ENCODE measurements around the gene ACTG1. TPM values are rescaled to one million over a fixed set of nuclear protein-coding genes. Genes with fewer than 3 reads are reported as not detected.

ACTG1 gene
- total and polyA plus RNA-seq, 2 of the 13 experiments (the other 11 are each of a cell fraction or from before 2014, with no cell fraction given), result 973 to 1,138 TPM

DNA sequence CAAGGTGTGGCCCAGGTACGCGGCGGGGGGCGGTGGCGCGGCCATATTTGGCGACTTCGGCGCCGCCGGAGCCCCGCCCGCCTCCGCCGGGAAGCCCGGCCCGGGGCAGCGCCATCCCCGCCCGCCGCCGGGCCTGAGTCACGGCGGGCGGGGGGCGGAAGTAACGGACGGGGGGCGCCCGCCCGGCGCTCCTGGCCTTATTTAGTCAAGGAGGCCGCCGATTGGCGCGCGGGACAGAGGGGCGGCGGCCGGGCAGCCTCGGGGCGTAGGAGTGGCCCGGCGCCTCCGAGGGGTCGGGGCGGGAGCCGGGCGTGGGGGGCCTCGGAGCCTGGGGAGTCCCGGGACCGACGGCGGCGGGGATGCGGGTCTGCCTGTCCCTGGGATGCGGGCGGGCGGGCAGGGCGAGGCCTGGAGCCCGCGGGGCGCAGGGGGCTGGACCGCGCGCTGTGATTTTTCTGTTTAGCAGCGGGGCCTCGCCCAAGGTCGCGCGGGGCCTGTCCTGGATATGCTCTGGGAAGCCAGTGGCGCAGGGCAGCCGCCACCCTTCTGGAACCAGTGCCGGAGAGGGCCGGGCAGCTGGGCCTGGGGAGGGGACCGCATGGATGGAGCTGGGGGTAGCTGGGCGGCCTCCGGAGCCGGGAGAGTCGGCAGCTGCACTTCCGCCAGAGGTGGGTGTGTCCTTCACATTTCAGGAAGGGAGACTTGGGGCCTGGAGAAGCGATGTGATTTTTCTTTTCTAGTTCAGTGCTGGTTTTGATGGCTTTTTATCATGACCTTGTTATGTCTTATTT is 2.3 kb upstream of the ACTG1 start (continued):
- no peak for TF ChIP-seq NFKBIZ (CRISPR knock-in tag; IDR thresholded peaks at IDR 0.05)
- TF ChIP-seq ZNF878 (CRISPR knock-in tag; IDR thresholded peaks at IDR 0.05), result 0 out of 2 replicates have a peak, but pooled peaks have one; percentile 25
- TF ChIP-seq POLR2G (IDR thresholded peaks at IDR 0.05; ENCODE audit: low read depth, low read length), result peak; percentile 62
- TF ChIP-seq ZFAT (CRISPR knock-in tag; conservative IDR thresholded peaks at IDR 0.05), result no peak
- TF ChIP-seq PCBP2 (optimal IDR thresholded peaks at IDR 0.05; ENCODE audit: low read depth, low read length, poor library complexity, severe bottlenecking), result no peak
- TF ChIP-seq FOSL2 (CRISPR knock-in tag; IDR thresholded peaks at IDR 0.05), result peak; percentile 4; the same call in 1 of the 2 replicates
- no peak for TF ChIP-seq ZNF260 (CRISPR knock-in tag; IDR thresholded peaks at IDR 0.05; ENCODE audit: borderline replicate concordance, low read depth)
- TF ChIP-seq, protein P1, sequence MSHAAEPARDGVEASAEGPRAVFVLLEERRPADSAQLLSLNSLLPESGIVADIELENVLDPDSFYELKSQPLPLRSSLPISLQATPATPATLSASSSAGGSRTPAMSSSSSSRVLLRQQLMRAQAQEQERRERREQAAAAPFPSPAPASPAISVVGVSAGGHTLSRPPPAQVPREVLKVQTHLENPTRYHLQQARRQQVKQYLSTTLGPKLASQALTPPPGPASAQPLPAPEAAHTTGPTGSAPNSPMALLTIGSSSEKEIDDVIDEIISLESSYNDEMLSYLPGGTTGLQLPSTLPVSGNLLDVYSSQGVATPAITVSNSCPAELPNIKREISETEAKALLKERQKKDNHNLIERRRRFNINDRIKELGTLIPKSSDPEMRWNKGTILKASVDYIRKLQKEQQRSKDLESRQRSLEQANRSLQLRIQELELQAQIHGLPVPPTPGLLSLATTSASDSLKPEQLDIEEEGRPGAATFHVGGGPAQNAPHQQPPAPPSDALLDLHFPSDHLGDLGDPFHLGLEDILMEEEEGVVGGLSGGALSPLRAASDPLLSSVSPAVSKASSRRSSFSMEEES (CRISPR knock-in tag; IDR thresholded peaks at IDR 0.05), result no peak
- TF ChIP-seq RAD21 (CRISPR knock-in tag; IDR thresholded peaks at IDR 0.05), result no peak
- TF ChIP-seq EP300 (IDR thresholded peaks at IDR 0.05; ENCODE audit: low read depth in 2 of 2, low read length in 2 of 2), result 0 out of 4 replicates have a peak, but pooled peaks of 1 of the 2 experiments have one; percentile 25
- no peak for TF ChIP-seq EP300 (CRISPR knock-in tag; IDR thresholded peaks at IDR 0.05; ENCODE audit: borderline replicate concordance)
- no peak for TF ChIP-seq ZFP41 (CRISPR knock-in tag; IDR thresholded peaks at IDR 0.05; ENCODE audit: borderline replicate concordance)
- TF ChIP-seq KMT2B (CRISPR knock-in tag; IDR thresholded peaks at IDR 0.05), result peak; percentile 33; the same call in 1 of the 2 replicates
- TF ChIP-seq TBX3 (IDR thresholded peaks at IDR 0.05; ENCODE audit: borderline replicate concordance), result no peak
- TF ChIP-seq SPEN (CRISPR knock-in tag; IDR thresholded peaks at IDR 0.05; ENCODE audit: low read depth), result peak; percentile 69; the same call in 1 of the 2 replicates
- TF ChIP-seq ZFP82 (CRISPR knock-in tag; IDR thresholded peaks at IDR 0.05; ENCODE audit: borderline replicate concordance), result peak; percentile 65; the same call in 1 of the 2 replicates
- no peak for TF ChIP-seq ZNF674 (CRISPR knock-in tag; IDR thresholded peaks at IDR 0.05; ENCODE audit: low read depth)
- TF ChIP-seq ZNF598 (CRISPR knock-in tag; IDR thresholded peaks at IDR 0.05; ENCODE audit: borderline replicate concordance), result no peak
- no peak for TF ChIP-seq ZNF850 (CRISPR knock-in tag; conservative IDR thresholded peaks at IDR 0.05)
- TF ChIP-seq ELF3 (CRISPR knock-in tag; IDR thresholded peaks at IDR 0.05), result peak; percentile 21; the same call in 1 of the 2 replicates
- TF ChIP-seq CBFB (CRISPR knock-in tag; IDR thresholded peaks at IDR 0.05), result no peak; the same call in 1 of the 2 replicates
- peak; percentile 53 for TF ChIP-seq KAT8 (CRISPR knock-in tag; IDR thresholded peaks at IDR 0.05)
- TF ChIP-seq, protein P2, sequence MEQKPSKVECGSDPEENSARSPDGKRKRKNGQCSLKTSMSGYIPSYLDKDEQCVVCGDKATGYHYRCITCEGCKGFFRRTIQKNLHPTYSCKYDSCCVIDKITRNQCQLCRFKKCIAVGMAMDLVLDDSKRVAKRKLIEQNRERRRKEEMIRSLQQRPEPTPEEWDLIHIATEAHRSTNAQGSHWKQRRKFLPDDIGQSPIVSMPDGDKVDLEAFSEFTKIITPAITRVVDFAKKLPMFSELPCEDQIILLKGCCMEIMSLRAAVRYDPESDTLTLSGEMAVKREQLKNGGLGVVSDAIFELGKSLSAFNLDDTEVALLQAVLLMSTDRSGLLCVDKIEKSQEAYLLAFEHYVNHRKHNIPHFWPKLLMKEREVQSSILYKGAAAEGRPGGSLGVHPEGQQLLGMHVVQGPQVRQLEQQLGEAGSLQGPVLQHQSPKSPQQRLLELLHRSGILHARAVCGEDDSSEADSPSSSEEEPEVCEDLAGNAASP (CRISPR knock-in tag; IDR thresholded peaks at IDR 0.05; ENCODE audit: borderline replicate concordance), result no peak
- no peak for TF ChIP-seq ZNF282 (IDR thresholded peaks at IDR 0.05; ENCODE audit: partially characterized antibody)
- 0 out of 2 replicates have a peak, but pooled peaks have one; percentile 53 for TF ChIP-seq GATAD1 (CRISPR knock-in tag; IDR thresholded peaks at IDR 0.05)
- TF ChIP-seq ZBTB20 (CRISPR knock-in tag; IDR thresholded peaks at IDR 0.05; ENCODE audit: borderline replicate concordance, low read depth), result no peak
- no peak for TF ChIP-seq ONECUT2 (CRISPR knock-in tag; IDR thresholded peaks at IDR 0.05)
- peak; percentile 0; the same call in 1 of the 2 replicates for TF ChIP-seq PHF20 (CRISPR knock-in tag; IDR thresholded peaks at IDR 0.05)
